ENCODE measurements around the gene SUMO3. TPM values are rescaled to one million over a fixed set of nuclear protein-coding genes. Genes with fewer than 3 reads are reported as not detected.

SUMO3 gene
- total RNA-seq, 2 experiments from 2014 or later, result 87.1 to 94.7 TPM

DNA sequence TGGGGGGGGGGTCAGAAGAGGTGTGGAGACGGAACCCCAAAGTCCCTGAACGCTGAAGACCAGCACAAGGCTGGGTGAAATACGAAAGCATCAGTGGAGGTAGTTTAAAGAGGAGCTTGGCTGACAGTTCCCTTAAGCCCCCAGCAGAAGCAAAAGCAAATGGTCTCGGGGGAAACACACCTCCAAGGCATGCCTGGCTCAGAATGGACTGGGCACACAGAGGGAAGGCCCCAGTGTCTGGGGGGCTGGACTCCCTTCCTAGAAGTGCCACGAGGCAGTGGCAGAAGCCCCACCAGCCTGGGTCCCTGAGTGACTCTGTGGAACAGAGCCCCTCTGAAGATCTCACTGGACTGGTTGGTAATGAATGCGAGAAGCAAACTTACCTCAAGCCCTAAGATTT, 60.1 kb downstream of the SUMO3 start:
- H3K27ac Mint-ChIP-seq, result no peak overlapping the region
- CTCF ChIA-PET, result no interaction called here
- H3K4me3 Mint-ChIP-seq, result no peak overlapping the region
- DNase-seq, result no peak
- H3K9me3 Mint-ChIP-seq, result no peaks in the 10 kb centered on the region
- H3K4me1 Mint-ChIP-seq (ENCODE audit: low read depth), result no peaks in the 10 kb centered on the region
- intact Hi-C loops (cut with micrococcal nuclease), result no loop called here
- H3K27me3 Mint-ChIP-seq (ENCODE audit: low read depth), result no peaks in the 10 kb centered on the region
- H3K36me3 Mint-ChIP-seq (ENCODE audit: low read depth), result no peaks in the 10 kb centered on the region

DNA sequence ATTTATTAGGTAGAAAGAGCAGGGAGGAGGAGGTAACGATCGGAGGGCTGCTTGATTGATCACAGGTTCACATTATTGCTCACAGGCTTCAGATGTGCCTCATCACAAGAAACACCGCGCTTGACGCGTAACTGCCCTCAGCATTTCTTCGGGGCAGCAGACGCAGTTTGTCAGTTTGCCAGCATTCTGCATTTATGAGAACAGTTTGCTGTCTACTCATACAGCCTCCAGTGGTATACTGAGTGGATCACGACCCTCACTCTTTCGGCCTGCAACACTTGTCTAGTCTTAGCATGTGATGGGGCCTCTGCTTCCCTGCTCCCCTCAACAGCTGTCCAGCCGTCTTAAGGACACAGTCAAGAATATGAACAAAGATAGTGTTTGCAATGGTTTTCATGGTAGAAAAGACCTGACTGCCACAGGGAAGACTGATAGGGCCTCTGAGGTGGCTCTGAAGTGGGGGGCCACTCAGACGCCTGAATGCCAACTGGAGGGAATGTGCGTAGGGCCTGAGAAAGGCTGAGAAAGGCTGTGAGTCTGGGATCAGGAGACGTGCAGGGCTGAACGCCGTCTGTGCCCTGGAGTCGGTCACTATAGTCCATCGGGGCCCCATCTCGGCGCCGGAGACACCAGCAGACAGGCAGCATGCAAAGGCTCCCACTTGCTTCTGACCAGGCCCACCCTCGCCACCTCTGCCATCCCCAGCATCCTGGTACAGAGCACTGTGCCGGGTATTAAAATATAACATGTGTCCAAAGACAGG, 61.3 kb downstream of the SUMO3 start:
- no peak for DNase-seq
- no peaks in the 10 kb centered on the region for H3K36me3 Mint-ChIP-seq (ENCODE audit: low read depth)
- no peak overlapping the region for H3K4me3 Mint-ChIP-seq
- no peak overlapping the region for H3K27ac Mint-ChIP-seq
- H3K4me1 Mint-ChIP-seq (ENCODE audit: low read depth), result no peaks in the 10 kb centered on the region
- intact Hi-C loops (cut with micrococcal nuclease), result no loop called here
- H3K27me3 Mint-ChIP-seq (ENCODE audit: low read depth), result no peaks in the 10 kb centered on the region
- no peaks in the 10 kb centered on the region for H3K9me3 Mint-ChIP-seq
- CTCF ChIA-PET, result no interaction called here

Other genes starting within 250 kb of the SUMO3 start
- not detected for gene KRTAP10-4, start 244.3 kb downstream of the SUMO3 start, total RNA-seq
- not detected for gene KRTAP10-5, start 237.5 kb downstream of the SUMO3 start, total RNA-seq
- gene KRTAP10-6, start 225.6 kb downstream of the SUMO3 start, total RNA-seq, result not detected
- gene KRTAP10-7, start 217.5 kb downstream of the SUMO3 start, total RNA-seq, result not detected
- not detected for gene KRTAP10-8, start 206.0 kb downstream of the SUMO3 start, total RNA-seq
- gene KRTAP10-9, start 191.0 kb downstream of the SUMO3 start, total RNA-seq, result not detected
- gene KRTAP10-10, start 180.7 kb downstream of the SUMO3 start, total RNA-seq, result not detected
- not detected for gene KRTAP10-11, start 171.6 kb downstream of the SUMO3 start, total RNA-seq
- not detected for gene KRTAP12-4, start 163.4 kb downstream of the SUMO3 start, total RNA-seq
- not detected for gene KRTAP12-3, start 160.1 kb downstream of the SUMO3 start, total RNA-seq
- gene KRTAP12-2, start 151.1 kb downstream of the SUMO3 start, total RNA-seq, result not detected
- gene KRTAP12-1, start 135.9 kb downstream of the SUMO3 start, total RNA-seq, result not detected
- not detected for gene KRTAP10-12, start 120.9 kb downstream of the SUMO3 start, total RNA-seq
- gene TSPEAR, start 106.5 kb downstream of the SUMO3 start, total RNA-seq, result not detected
- 10 to 100 TPM; 94.0 to 95.2 TPM for gene UBE2G2, start 16.2 kb downstream of the SUMO3 start, total RNA-seq
- gene PTTG1IP, start 55.6 kb upstream of the SUMO3 start, total RNA-seq, result 10 to 100 TPM; 37.6 to 38.5 TPM
- gene ITGB2, start 102.8 kb upstream of the SUMO3 start, total RNA-seq, result 100 to 1,000 TPM; 182 to 185 TPM
- gene SLX9, start 122.0 kb upstream of the SUMO3 start, total RNA-seq, result 10 to 100 TPM; 61.8 to 63.4 TPM

All from activated naive CD4-positive, alpha-beta T cell treated with anti-CD3 and anti-CD28 coated beads for 36 hours (primary cell).